GM18873 (cell line): ENCODE results near the gene GPR101.

Experiments used
- ATAC-seq: cut with Tn5 transposase; IDR thresholded peaks from one replicate; pipeline ENCODE4 v1.9.1; 2021; ENCODE audit warnings: mild to moderate bottlenecking, moderate library complexity, moderate number of reproducible peaks; ENCODE audit not compliant: unreplicated experiment, low FRiP score

GPR101 gene, protein sequence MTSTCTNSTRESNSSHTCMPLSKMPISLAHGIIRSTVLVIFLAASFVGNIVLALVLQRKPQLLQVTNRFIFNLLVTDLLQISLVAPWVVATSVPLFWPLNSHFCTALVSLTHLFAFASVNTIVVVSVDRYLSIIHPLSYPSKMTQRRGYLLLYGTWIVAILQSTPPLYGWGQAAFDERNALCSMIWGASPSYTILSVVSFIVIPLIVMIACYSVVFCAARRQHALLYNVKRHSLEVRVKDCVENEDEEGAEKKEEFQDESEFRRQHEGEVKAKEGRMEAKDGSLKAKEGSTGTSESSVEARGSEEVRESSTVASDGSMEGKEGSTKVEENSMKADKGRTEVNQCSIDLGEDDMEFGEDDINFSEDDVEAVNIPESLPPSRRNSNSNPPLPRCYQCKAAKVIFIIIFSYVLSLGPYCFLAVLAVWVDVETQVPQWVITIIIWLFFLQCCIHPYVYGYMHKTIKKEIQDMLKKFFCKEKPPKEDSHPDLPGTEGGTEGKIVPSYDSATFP

GRCh38 chrX:137033774-137034507 is at the start of gene GPR101:
GPR101 (minus strand) TSS chrX:137033995; CDS start chrX:137031674, 2,321 bp downstream.
- ATAC-seq: no peak

DNA sequence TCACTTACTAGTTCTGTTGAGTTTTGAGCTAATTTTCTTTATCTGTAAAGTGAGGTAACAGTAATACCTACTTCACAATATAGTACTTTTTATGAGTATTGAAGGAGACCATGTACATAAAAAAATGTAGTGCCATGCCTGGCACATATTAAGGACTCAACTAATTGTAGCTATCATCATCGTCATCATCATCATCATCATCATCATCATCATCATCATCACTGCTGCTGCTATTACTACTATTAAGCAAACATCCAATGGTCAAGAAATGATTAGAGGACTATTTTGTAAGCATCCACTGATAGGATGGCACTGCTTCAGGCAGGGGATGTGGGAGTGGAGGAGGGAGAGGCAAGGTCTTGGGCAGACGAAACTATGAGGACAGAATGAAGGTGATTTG is 47.4 kb upstream of the GPR101 start:
- ATAC-seq: no peak

- no peak for ATAC-seq
Measured at GRCh38 chrX:137072396-137072795, 38.6 kb upstream of the GPR101 start.

DNA sequence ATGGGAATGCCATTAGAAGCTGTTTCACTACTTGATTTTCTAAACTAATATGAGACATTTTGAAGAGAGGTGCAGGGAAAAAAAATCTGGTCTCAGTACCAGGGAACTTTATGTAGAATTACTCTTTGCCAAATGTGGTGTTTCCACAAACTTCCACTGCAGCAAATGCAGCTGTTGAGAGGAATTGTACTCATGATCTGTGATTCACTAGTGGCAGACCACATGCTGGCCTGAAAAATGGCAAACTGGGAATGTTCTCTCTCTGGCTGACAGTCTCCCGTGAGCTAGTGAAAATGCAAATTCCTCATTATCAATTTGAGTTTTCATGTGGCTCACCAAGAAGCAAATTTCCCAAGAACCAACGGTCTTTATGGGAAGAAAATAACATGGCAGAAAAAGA is 37.8 kb upstream of the GPR101 start:
- ATAC-seq: no peak

DNA sequence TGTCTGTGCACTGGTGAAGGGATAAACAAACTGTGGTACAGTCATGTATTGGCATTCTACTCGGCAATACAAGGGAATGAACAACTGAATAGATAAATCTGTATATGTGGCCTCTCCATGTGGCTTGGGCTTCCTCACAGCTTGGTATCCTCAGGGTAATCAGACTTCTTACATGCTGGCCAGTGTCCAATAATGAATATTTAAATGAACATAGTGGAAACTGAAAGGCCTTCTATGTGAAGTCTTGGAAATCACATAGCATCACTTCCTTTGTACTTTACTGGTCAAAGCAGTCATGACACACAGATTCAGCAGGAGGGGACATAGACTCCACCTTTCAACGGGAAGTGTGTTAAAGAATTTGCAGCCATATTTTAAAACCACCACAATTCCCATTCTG is 33.4 kb upstream of the GPR101 start:
- no peak for ATAC-seq

DNA sequence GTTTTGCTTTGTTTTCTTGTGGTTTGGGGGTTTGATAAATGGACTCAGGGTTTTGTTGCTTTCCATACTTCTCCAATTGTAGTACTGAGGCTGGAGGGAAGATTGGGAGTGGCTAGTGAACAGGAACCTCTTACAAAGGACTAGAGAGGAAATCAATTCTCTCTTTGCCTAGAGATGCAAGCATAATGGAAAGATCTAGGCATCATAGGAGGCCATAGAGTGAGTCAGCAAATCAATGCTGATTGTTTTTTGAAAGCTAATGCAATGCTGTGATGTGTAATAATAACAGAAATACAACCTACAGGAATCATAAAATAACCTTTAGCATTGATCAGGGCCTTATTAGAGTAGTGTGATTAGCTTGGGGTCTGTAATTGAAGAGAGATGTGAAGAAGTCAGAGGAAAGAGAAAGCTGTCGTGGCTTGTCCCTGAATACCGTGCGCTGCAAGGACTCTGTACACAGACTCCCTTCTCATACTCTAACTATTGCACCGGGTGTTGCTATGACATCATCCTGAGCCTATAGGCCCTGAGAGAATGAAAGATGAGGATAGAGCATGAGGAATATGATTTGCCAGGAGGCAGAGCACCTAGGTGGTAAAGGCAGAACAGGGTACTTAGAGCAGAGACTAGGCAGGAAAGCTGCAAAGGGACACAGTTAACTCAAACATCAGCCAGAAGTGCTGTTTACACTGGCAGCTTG is 29.3 kb upstream of the GPR101 start:
- no peak for ATAC-seq

DNA sequence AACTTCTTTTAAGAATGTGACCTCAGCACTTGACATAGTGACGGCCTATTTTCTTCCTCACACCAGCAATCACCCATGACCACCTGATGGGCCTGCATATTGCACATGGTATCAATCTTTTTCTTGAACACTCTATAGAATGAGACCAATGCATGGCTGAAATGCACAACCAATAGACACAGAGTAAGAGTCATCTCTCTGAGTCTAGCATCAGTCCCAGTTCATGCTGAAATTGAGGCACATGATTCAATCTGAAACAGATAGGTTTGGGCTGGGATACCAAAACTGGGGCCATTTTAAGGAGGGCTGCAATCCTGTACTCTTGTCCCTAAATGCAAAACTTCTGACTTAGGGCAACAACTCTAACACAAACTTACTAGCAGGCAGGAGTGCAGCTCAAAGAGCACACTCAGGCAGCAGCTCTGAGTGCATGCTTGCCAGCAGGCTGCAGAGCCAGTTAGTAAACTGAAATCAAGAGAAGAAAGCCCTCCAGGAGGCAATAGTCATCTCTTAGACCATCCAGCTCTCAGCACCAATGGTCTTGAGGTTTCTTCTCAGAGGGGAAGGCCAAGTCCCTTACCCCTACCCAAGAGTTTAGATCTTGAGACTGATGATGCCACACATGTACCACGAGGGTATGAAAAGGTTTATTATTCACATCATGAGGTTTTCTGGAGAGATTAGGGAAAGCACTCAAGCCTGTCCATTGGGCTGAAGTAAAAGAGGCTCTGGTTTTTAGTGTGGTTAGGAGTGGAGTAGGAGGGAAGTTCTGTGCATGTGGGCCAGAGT is 24.7 kb upstream of the GPR101 start:
- ATAC-seq: no peak

- ATAC-seq: peak; percentile 14
Measured at GRCh38 chrX:137052643-137053235, 18.9 kb upstream of the GPR101 start.

- ATAC-seq: peak; percentile 85
Measured at GRCh38 chrX:137051978-137052642, 18.3 kb upstream of the GPR101 start.

- ATAC-seq: no peak
Measured at GRCh38 chrX:137044893-137045292, 11.1 kb upstream of the GPR101 start.

DNA sequence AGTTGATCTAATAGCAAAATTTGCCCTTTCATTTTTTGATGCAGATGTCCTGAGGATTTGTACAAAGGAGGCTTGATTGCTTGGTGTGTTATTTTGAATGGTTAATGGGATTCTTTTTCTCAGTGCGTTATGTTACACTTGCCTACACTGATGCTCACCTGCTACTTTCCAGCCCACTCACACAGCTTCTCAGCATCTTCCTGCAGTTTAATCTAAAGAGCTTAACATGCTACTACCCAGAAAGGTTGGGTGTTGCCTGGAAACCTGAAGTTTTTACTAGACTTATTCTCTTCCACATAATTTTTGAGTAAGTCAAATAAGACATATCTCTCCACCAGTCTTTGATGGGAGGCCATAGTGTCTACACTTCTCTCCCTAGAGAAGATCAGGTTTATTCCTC is 9.9 kb upstream of the GPR101 start:
- no peak for ATAC-seq

- no peak for ATAC-seq
Measured at GRCh38 chrX:137041329-137041728, 7.5 kb upstream of the GPR101 start.

DNA sequence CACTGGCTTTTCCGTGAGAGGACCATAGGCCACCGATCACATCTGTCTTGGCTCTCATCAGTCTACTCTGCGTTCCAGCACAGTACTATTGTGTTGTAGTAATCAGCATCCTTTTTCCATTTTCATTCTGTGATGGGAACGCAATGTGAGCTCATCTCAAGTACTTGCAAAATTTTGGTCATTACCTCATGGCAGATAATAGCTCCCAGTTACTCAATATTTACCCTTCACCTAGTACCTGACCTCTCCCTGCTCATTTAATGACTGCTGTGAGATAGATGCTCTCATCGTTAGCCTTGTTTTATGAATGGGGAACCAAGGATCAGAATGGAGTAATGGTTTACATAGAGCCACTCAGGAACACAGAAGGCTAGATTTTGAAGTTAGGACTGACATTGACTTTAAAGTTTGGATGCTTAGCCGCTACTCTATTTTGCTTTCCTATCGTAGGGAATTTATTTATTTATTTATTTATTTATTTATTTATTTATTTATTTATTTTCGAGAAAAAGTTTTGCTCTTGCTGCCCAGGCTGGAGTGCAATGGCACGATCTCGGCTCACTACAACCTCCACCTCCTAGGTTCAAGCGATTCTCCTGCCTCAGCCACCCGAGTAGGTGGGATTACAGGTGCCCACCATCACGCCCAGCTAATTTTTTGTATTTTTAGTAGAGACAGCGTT is 6.5 kb upstream of the GPR101 start:
- no peak for ATAC-seq

DNA sequence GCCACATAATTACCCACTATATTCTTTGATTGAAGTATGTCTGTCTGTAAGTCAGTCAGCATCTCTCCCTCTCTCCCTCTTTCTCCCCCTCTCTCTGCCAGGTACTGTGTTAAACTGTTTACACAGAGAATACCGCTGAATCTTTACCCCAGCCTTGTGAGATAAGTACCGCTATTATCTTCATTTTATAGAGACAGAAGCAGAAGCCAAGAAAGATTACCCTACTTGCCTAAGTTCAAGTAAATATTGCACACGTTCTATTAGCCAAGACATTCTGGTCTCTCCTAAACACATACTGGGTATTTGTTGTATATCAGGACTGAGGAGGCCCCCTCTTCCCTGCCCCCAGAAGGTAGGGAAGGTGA is 695 bp upstream of the GPR101 start:
- ATAC-seq: no peak

DNA sequence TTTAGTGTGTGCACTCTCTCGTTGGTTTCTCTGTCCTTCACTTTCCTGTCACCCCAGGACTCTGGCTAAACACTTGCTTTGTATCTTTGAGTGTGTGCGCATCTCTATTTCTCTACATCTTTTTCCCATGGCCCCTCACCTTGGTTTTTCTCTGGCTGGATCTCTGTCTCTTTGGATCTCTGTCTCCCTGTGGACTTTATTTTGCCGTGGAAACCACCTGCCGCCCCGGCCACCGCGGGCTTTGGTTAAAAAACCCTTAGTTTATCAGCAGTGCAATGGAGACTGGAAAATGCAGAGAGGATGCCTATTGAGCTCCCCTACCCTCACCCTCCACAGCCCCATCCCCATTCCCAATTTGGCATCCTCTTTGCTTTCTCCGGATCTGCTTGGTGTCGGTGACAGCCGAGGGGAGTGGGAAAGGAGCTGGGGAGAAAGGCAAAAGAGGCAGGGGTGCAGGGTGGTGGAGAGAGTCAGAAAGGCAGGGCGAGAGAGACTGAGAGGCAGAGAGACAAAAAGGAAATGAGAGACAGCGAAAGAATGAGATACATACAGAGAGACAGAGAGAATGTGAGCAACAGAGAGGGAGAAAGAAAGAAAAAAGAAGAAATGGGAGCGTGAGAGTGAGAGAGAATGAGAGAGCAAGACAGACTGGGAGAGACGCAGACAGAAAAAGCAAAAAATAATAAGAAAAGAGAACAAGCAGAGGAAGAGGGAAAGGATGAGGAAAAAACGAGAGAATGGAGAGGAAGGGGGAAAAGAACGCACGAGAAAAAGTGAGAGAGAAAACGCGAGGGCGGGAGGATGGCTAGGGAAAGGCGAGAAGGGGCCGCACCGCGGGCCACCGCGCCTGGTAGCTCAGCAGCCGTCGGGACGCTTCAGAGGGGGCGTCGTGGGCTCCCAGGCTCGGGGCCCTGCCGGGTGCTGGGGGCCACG is 688 bp downstream of the GPR101 start:
- no peak for ATAC-seq

- ATAC-seq: peak; percentile 19
Measured at GRCh38 chrX:137032341-137032694, 1.5 kb downstream of the GPR101 start.

DNA sequence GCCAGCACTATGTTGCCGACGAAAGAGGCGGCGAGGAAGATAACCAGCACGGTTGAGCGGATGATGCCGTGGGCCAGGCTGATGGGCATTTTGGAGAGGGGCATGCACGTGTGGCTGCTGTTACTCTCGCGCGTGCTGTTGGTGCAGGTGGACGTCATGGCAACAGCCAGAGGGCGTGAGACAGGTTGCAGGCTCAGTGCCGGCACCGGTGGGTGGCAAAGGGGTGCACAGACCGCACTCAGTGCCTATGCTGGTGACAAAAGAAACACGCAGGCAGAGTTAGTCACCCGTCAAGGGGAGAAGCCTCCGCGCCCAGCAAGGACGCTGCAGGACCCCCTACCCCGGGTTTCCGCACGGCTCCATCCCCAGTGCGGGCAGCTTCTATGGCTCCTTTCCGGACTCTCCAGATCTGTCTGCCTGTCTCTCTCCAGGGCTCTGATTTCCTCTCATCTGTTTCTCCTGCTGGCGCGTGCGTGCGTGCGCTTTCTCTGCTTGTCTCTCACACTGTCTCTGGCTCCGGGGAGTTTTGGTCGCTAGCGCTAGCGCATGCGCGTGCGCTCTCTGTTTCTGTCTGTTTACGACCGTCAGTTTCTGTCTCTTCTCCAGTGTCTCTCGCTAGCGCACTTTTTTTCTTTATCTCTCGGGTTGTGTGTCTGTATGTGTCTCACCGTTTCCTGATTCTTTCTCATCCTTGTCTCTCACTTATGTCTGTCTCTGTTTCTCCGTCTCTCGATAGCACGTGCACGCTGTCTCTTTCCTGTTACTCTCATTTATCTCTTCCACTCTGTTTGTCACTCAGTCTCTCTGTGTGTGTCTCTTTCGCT is 2.1 kb downstream of the GPR101 start:
- ATAC-seq: peak; percentile 73
